GM18870 (cell line): ENCODE data around the gene TUBB.

Experiments
- ATAC-seq: cut with Tn5 transposase; IDR thresholded peaks from one replicate; pipeline ENCODE4 v1.9.1; 2021; ENCODE audit warnings: moderate library complexity; ENCODE audit not compliant: unreplicated experiment

The TUBB gene

DNA sequence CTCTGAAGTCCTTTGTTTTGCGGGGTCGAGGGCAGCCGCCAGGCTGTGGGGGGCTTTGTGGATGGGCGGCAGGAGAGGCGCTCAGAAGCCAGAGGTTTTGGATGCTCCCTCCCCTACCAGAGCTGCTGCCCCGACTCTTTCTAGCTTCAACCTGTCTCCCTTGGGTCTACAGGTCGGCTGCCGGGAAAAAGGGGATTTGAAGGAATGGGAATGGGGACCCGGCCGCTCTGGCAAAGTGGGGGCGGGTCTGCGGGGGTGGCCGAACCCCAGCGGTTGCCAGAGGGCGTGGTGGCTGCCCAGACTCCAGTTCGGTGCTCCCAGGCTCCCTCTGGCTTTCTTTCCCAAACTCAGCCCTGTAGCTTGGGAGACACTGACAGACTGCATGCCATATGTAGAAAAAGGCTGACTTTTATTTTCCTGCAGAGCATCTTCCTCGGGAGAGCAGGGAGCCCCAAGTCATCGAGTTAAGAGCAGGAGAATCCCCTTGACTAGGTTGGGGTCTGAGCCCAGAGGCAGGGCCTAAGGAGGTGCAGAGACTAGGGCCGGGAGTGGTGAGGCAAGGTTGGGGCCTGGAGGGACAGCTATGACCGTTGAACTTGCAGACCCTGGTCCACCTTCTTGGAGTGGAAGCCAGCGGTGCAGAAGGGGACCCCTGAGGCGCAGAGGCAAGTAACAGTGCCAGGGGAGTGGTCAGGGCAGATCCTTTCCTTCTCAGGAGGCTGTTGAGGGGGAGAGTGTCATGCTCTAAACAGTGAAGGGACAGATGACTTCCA lies 32.3 kb upstream of the TUBB start:
- no peak for ATAC-seq

DNA sequence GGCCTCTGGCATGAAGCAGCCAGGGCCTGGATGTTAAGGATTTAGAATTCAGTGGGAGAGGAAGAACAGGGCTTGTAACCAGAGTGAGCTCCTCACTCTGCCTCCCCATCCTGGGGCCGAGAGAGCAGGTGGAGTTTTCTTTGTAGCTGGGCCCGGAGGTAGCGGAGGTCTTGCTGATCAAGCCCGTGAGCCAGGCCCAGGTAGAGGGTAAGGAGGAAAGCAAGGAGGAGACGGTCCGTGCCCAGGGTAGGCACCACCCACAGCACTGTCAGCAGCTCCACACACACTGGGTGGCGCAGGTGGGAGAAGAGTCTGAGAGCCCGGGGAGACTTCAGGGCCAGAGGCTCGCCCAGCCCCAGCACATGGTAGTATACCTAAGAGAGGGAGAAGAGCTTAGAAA lies 31.6 kb upstream of the TUBB start:
- no peak for ATAC-seq

DNA sequence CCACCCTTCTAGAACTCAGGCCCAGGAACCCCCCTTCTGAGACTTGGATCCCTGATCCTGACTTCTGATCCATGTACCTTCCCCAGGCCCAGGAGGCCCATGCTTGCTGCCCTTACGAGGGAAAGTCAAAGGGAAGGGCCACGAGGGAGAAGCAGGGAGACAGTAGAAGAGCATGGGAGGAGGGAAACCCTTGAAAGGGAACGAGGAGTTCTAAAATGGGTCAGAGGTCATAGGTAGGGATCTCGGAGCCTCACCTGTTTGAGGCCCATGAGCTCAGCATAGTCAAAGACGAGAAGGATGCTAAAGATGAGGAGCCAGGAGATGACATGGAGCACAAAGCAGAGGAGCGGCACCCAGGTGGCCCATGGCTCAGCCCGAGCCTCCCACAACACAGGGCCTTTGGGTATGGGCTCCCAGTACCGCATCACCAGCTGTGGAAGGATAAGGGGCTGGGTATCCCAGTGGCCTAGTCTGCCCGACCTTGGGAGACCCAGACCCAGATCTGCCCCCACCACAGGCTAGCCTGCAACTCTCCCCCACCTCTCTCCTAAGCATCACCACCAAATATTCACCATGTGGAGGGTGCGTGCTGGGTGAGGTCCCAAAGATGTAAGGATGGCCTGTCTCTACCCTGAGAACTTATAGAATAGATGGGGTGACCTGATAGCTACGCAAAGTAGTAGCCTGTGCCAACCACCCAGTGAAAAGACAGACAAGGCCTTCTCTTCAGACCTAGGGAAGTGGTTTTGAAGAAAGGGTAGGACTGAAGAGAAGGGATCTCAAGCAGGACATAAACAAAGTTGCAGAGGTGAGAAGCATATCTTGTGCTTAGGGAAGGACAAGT lies 30.9 kb upstream of the TUBB start:
- no peak for ATAC-seq

DNA sequence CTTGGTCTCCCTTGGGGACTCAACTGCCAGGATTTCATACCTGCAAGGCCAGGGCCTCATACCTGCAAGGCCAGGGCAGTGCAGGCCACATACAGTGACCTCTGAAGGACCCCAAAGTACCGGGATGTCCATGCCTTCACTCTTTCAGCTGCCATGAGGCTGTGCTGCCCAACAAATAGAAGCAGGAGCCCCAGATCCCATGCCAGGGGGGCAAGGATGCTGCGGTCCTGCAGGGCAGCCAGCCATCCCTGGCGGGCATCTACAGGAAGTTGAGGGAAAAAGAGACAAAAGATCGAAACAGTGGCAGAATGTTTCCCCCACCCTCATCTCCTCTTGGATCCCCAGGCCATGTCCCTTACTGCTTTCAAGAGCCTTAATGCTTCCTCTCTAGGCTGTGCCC lies 30.2 kb upstream of the TUBB start:
- ATAC-seq, result no peak

DNA sequence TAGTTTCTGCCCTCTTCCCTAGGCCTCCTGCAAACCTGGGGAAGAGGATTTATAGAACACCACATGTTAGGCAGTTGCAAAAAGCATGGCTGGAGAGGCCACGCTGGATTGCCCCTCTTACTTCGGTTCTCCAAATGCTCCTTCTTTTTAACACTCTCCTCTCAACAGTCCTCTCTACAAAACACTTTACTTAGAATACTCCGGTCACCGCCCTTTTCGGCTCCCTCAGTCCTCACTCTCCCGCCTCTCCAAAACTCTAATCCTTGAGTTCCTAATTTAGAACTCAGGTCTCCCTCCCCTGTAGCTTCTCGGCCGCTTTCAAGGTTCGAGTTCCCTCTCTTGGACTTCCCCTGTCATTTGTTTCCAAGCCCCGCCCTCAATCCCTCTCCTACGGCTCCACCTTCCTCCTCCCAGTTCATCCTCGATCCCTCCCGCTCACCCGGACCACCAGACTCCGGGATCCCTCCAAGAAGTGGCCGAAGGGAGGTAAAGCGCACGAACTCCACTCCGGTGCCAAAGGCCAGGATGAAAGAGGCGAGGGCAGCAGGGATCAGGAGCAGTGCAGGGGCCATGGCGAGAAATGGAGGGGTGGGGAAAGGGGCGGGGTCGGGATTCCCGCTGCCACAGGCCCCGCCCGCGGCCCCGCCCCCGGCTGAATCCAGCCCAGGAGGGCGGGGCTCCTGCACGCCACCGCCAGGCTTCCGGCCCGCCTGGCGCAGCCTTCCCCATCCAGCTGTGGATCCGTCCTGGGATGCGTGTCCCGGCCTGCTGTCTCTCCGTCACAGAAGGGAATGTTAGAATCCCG lies 29.5 kb upstream of the TUBB start, which contains the start of gene NRM:
Gene NRM, minus strand, starts transcription at position 582 of the 805 bp plus-strand sequence. Its CDS starts 10 bp downstream, at position 572.
- no peak for ATAC-seq

DNA sequence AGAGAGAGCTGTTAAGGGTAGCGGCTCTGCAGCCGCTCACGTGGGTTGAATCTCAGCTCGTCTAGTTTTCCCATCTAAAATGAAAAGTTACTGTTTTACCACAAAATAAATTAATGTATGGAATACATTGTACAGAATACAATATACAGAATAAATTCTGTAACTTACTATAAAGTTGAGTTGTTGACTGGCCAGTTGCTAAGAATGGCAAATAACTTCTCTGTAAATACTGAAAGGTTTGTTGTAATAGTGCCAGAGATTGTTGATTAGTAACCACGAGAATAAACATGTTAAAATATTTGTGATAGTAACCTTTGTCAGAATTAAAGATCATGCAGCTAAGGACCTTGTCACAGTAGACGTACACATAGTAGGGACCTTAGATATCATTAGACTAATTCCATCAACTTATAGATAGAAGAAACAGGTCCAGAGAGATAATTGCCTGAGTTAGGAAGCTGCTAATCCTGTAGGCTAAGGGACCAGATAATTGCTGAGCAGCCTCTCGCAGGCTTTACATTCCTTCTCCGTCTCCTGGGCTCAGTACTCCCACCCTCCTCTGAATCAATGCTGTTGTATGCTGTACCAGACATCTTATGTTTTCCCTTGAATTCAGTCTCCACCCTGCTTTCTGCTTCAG lies 28.8 kb upstream of the TUBB start:
- no peak for ATAC-seq

DNA sequence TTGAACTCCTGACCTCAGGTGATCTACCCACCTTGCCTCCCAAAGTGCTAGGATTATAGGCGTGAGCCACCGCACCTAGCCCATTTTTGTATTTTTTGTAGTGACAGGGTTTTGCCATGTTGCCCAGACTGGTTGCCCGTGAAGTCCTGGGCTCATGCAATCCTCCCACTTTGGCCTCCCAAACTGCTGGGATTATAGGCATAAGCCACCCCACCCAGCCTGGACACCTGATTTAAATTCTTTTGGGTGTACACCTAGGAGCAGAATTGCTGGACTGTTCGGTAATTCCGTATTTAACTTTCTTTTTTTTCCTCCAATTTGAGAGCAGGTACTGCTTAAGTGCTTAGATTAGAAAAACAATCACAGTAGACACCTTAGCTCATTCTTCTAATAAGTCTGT lies 23.7 kb upstream of the TUBB start:
- no peak for ATAC-seq

DNA sequence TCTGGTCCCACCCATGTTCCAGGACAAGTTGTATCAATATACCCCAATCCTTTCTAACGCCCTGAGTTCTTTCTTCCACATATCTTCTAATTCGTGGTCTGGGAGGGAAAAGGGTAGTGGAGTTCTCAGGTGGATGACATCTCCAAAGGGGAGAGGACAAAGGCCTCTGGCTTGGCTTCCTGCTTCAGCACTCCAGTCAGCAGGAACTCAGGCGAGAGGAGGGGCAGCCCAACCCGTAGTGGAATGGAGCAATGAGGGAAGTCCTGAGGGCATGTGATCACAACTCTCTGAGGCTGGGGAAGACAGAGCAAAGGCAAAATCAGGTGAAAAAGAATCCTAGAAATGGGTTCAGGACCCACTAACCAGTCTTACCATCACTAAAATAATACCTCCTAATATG lies 19.8 kb upstream of the TUBB start:
- ATAC-seq, result no peak

DNA sequence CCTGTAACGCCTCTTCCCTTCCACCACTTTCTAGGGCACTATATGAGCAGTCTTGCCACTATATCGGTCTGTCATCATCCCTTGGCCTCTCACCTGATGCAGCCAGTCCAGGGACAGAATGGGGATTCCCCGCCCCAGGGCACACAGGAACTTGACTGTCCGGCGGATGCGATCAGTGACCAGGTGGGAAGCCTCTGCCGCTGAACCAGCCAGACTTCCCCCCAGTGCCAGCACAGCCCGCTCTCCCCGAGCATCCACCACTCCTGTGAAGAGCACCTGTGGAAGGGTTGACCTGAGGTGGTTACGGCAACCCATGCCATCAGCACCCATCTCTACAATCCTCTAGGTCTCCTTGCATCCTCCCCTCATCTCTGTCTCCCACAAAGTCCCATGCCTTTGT lies 17.1 kb upstream of the TUBB start:
- ATAC-seq, result no peak

DNA sequence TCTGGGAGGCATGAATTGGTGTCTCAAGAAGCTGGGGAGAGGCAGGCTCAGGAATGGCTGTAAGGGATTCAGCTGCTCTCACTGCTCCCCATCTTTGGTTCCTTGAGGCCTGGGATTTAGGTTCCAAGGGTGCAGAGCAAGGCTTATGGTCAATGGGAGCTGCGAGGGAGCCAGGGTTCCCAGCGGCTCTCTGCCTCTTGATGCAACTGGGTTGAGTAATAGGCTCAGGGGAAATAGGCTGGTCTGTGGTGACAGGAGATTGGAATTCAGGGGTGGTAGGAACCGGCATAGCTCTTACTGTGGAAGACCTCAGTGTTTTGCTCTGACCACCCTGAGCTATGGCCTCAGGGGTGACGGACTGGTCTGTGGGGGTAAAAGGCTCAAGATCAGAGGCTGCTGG lies 16.3 kb upstream of the TUBB start:
- ATAC-seq, result no peak

DNA sequence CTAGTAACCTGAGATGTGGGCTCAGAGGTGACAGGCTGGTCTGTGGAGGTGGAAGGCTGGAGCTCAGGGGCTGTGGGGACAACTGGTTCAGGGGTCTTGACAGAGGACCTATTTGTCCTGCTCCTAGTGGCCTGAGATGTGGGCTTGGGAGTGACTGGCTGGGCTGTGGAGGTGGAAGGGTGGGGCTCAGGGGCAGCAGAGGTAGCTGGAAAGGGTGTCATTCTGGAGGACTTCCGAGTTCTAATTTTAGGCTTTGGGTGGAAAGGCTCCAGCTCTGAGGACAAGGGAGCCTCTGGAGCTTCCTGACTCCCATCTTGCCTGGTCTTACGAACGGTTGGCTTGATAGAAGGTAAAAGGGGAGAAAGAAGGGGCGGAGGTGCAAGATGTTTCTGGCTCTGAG lies 14.5 kb upstream of the TUBB start:
- ATAC-seq, result no peak

DNA sequence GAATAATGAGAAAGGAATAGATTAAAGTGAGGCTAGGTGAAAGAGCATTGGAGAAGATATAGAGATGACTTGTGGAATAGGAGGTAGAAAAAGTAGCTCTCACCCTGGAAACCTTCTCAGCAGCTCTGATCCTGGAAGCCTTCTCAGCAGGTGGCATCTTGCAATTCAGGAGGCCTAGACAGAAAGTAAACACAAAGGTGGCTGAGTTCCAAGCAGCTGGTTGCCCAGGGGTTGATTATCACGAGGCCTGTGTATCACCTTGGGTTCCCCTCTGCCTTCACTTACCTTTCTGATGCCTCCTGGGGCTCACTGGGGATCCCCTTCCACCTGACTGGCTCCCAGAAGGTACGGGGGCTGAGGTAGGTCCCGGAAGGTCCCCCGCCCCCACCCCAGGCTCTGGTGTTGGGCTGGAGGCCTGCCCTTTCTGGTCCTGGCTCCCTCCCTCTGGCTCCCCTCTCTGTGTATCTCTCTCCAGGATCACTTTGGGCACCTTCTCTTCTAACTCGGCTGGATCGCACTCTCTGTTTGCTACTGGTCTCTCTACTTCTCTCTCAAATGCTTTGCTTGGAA lies 12.8 kb upstream of the TUBB start:
- ATAC-seq, result no peak

DNA sequence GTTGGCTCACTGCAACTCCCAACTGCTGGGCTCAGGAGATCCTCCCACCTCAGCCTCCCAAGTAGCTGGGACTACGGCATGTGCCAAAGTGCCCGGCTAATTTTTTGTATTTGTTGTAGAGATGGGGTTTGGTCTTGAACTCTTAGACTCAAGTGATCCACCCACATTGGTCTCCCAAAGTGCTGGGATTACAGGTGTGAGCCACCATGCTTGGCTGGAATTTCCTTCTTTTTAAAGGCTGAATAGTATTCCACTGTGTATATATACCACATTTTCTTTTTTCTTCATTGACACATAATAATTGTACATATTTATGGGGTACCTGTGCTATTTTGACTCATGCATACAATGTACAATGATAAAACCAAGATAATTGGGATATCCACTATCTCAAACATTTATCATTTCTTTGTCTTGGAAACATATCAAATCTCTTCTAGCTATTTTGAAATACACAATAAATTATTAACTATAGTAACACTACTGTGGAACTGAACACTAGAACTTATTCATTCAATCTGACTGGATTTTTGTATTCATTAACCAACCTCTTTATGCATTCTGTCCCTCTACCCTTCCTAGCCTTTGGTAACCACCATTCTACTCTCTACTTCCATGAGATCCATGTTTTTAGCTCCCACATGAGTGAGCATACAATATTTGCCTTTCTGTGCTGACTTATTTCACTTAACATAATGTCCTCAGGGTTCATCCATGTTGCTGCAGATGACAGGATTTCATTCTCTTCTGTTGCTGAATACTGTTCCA lies 10.9 kb upstream of the TUBB start:
- no peak for ATAC-seq

DNA sequence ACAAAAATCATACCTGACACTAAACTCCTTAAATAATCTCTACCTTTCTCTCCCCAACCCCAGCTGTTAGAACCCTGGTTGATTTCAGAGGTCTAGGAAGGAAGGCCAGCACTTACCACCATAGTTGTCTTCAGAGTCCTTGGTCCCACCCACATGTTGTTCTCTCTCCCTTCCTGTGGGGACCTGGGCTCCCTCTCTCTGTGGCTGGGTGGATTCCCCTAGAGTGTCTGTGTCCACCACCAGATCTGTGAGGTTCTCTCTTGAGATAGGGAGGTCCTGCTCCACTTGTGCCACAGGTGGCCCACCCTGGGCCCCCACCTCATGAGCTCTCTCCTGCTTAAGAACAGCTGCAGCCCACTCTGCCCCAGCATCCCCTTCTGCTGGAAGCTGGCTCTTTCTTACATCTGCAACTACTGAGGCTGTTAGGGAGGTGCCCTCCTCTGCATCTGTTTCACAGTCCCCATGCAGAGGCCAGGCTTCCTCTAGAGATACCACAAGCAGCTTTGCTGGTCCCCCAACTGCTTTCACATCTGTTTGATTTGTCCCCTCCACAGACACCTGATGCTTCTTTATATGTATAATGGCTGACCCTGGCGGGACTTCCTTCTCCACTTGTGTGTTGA lies 8.3 kb upstream of the TUBB start:
- ATAC-seq, result no peak

DNA sequence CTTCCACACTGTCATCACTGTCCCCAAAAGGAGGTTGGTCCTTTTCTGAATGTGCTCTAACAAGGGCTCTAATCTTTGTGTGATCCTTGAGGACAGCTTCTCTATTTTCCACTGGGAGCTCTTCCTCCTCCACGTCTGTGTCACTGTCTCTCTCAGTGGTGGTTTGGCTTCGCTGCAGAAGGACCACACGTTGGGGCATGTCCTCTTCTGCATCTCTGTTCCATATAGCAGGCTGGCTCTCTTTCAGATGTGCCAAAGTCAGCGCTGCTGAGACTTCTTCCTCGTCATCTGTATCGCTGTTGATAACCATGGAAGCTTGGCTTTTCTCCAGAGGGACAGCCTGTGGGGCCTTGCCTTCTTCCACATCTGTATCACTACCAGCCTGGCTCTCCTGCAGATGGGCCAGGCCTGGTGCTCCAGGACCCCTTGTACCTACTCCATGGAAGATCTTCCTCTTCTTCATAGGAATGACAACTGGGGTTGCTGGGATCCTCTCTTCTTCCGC lies 7.7 kb upstream of the TUBB start:
- ATAC-seq, result no peak

DNA sequence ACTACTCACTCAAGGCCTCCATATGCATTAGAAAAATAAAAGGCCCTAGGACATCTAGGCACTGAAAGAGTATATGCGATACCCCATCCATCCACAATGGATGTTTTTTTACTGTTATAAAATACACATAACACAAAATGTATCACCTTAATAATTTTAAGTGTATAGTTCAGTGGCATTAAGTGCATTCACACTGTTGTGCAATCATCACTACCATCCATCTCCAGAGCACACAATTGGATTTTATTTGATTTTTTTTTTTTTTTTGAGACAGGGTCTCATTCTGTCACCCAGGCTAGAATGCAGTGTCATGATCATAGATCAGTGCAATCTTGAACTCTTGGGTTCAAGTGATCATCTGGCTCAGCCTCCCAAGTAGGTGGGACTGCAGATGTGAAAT lies 5.9 kb upstream of the TUBB start:
- no peak for ATAC-seq

DNA sequence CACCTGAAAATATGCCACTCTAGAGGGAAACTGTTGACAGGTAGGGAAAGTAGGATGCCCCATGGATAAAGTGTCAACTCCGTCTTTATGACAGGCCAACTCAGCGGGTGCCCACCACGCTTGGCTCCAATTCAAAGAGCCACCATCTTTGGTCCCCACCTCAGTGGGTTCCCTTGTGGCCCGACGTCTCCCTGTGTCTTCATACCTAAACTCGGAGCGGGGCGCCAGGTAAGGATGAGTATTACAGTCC lies 3.3 kb upstream of the TUBB start:
- ATAC-seq, result no peak

DNA sequence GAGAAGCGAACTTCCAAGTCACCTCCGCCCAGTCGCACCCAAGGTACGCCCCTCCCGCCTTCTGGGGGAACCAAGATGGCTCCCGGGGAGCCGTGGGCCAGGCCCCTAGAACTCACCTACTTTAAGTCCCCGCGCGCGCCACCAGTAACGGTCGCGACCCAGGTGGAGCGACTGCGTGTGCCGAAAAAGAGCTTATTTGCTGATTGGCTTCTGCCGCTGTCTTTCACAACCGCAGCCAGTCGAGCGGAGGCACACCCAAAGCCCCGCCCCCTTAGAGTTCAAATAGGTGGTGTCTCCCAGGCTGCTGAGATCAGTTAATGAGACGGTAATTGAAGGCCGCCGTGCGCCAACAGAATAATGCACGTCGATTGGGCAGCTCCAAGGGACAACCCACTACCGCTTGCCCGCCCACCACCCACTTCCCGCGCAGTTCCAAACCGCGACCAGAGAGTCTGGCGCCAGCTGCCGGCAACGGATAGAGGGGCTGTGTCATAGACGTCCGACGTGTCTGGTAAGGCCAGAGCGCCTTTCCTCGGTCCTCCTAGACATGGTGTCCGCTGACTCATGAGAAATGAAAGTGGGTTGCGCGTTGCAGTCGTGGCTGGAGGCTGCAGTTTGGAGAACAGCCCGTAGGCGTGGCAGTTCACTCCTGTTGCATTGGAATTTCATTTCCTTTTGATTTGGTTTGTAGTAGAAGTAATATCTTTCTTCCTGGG lies 2.9 kb upstream of the TUBB start, which contains the start of gene MDC1:
Gene MDC1, minus strand, starts transcription at position 153 of the 716 bp plus-strand sequence. CDS start 2,106 bp downstream, outside the sequence.
- ATAC-seq, result peak; percentile 72
